Liver (tissue), 9 donors: Measurements from ENCODE around the gene TBC1D9. TPM values are rescaled to one million over a fixed set of nuclear protein-coding genes. Genes with fewer than 3 reads are reported as not detected.

Experiments
- DNase-seq: peaks from one replicate; pipeline ENCODE4 v3.0.0-alpha.2; 2017; ENCODE audit warnings: low spot score
- H3K27ac ChIP-seq, 2 donors: one replicate each; pipeline ENCODE4 v1.7.0; 2013; ENCODE audit warnings: inconsistent platforms in 2 of 2, low read length in 2 of 2, control low read depth in 1 of 2, low read depth in 1 of 2, mild to moderate bottlenecking in 1 of 2
- H3K27me3 ChIP-seq, 4 donors: one replicate each; pipeline versions ENCODE4 v1.6.1 to v1.7.0; 2013; ENCODE audit warnings: low read length in 3 of 4, inconsistent platforms in 1 of 4, mild to moderate bottlenecking in 1 of 4, moderate library complexity in 1 of 4; ENCODE audit not compliant: control insufficient read depth in 4 of 4, insufficient read depth in 4 of 4
- H3K36me3 ChIP-seq, 4 donors: one replicate each; pipeline versions ENCODE4 v1.6.1 to v1.7.0; 2013; ENCODE audit warnings: low read length in 3 of 4, mild to moderate bottlenecking in 3 of 4, low read depth in 1 of 4, moderate library complexity in 1 of 4; ENCODE audit not compliant: control insufficient read depth in 4 of 4, insufficient read depth in 3 of 4
- H3K4me1 ChIP-seq, 4 donors: one replicate each; pipeline versions ENCODE4 v1.6.1 to v1.7.0; 2013; ENCODE audit warnings: low read length in 3 of 4, mild to moderate bottlenecking in 3 of 4, moderate library complexity in 1 of 4; ENCODE audit not compliant: control insufficient read depth in 4 of 4, insufficient read depth in 4 of 4
- H3K4me3 ChIP-seq, 3 donors: one replicate each; pipeline versions ENCODE4 v1.6.1 to v1.7.0; 2013; ENCODE audit warnings: low read length in 3 of 3, control low read depth in 1 of 3, low read depth in 1 of 3, mild to moderate bottlenecking in 1 of 3
- H3K9ac ChIP-seq, 2 donors: one replicate each; pipeline ENCODE4 v1.7.0; 2013; ENCODE audit warnings: low read length in 2 of 2, mild to moderate bottlenecking in 2 of 2, moderate library complexity in 2 of 2, control low read depth in 1 of 2, low read depth in 1 of 2
- H3K9me3 ChIP-seq, 4 donors: one replicate each; pipeline versions ENCODE4 v1.6.1 to v1.7.0; 2013; ENCODE audit warnings: low read length in 3 of 4; ENCODE audit not compliant: control insufficient read depth in 4 of 4
- CTCF ChIP-seq: fragments of 150-350 bp; IDR thresholded peaks from 2 replicates; pipeline ENCODE4 v1.5.1; 2017; ENCODE audit warnings: improper control_type of control experiment, low read depth, low read length; ENCODE audit not compliant: missing input control
- EGR1 ChIP-seq, 2 donors: IDR thresholded peaks; 2 replicates each; pipeline ENCODE4 v1.6.1; 2016 to 2018; ENCODE audit warnings: antibody characterized with exemption in 2 of 2, low read depth in 2 of 2
- FOXA1 ChIP-seq: IDR thresholded peaks from 2 replicates; pipeline ENCODE4 v1.6.1; 2016; ENCODE audit warnings: antibody characterized with exemption
- FOXA2 ChIP-seq: IDR thresholded peaks from 2 replicates; pipeline ENCODE4 v1.6.1; 2016; ENCODE audit warnings: antibody characterized with exemption
- GABPA ChIP-seq, 2 donors: IDR thresholded peaks in 1 of 2; conservative IDR thresholded peaks in 1 of 2; 2 replicates each; pipeline ENCODE4 v1.6.1; 2016; ENCODE audit warnings: antibody characterized with exemption in 2 of 2, mild to moderate bottlenecking in 1 of 2, moderate library complexity in 1 of 2
- HNF4A ChIP-seq, 2 donors: conservative IDR thresholded peaks; 2 replicates each; pipeline ENCODE4 v1.6.1; 2016; ENCODE audit warnings: antibody characterized with exemption in 2 of 2, mild to moderate bottlenecking in 2 of 2
- HNF4G ChIP-seq: IDR thresholded peaks from 2 replicates; pipeline ENCODE4 v1.6.1; 2016; ENCODE audit warnings: antibody characterized with exemption
- JUND ChIP-seq, 2 donors: IDR thresholded peaks; 2 replicates each; pipeline ENCODE4 v1.6.1; 2016; ENCODE audit warnings: antibody characterized with exemption in 2 of 2
- SP1 ChIP-seq: IDR thresholded peaks from 2 replicates; pipeline ENCODE4 v1.6.1; 2018; ENCODE audit warnings: antibody characterized with exemption, mild to moderate bottlenecking
- TAF1 ChIP-seq: conservative IDR thresholded peaks from 2 replicates; pipeline ENCODE4 v1.6.1; 2016; ENCODE audit warnings: antibody characterized with exemption, mild to moderate bottlenecking
- YY1 ChIP-seq: IDR thresholded peaks from 2 replicates; pipeline ENCODE4 v1.6.1; 2016; ENCODE audit warnings: antibody characterized with exemption, mild to moderate bottlenecking
- WGBS: extraction: QIAGEN DNeasy Blood & Tissue Kit; methylation state at CpG from one replicate; pipeline ENCODE4 v1.1.7; 2013; 5-methylcytosine and 5-hydroxymethylcytosine counted together
- polyA plus RNA-seq, 2 donors: library from polyadenylated mRNA; stranded (reverse) in 1 of 2; unstranded in 1 of 2; fragments of 200-250 nt in 1 of 2; fragments of >200 nt in 1 of 2; fragmentation: Nextera tagmentation in 1 of 2; extraction: Ambion mirVana in 1 of 2; gene quantifications; one replicate each; pipeline versions ENCODE4 v1.2.1 to v1.2.3, GENCODE V29; 2013 to 2015
- total RNA-seq, 2 donors: library from RNA; depleted of rRNA; stranded (reverse); fragments of >200 nt; gene quantifications; one replicate each; pipeline ENCODE4 v1.2.3, GENCODE V29; 2014
- TF ChIP-seq, protein P1 (sequence below): IDR thresholded peaks from 2 replicates; pipeline ENCODE4 v1.6.1; 2016; ENCODE audit warnings: antibody characterized with exemption
- TF ChIP-seq, protein P2 (sequence below): IDR thresholded peaks from 2 replicates; pipeline ENCODE4 v1.6.1; 2016; ENCODE audit warnings: antibody characterized with exemption
- TF ChIP-seq, protein P3 (sequence below): IDR thresholded peaks from 2 replicates; pipeline ENCODE4 v1.6.1; 2016; ENCODE audit warnings: antibody characterized with exemption
- TF ChIP-seq, protein P4 (sequence below): IDR thresholded peaks from 2 replicates; pipeline ENCODE4 v1.6.1; 2016; ENCODE audit warnings: antibody characterized with exemption, mild to moderate bottlenecking
- donor health status: healthy.
- donor health status: healthy.
- donor health status: healthy.
- donor health status: healthy.
- donor health status: healthy.

Gene TBC1D9
- total and polyA plus RNA-seq, 4 donors, result 1.4 to 8.5 (median 6.3) TPM

- H3K9me3 ChIP-seq, result no peaks in the 10 kb centered on the region
These were observed 51.2 kb downstream of the TBC1D9 start for GRCh38 chr4:140704964-140705363.

More at GRCh38 chr4:140704964-140705363, 51.2 kb downstream of the TBC1D9 start:
- TF ChIP-seq SP1 (no peak), FOXA1 (no peak), HNF4A (conservative IDR thresholded peaks at IDR 0.05) (no peak), EGR1 (IDR thresholded peaks at IDR 0.05; ENCODE audit: low read depth in 2 of 2) (no peak), FOXA2 (no peak), GABPA (IDR thresholded peaks at IDR 0.05 in 1 of 2, conservative IDR thresholded peaks at IDR 0.05 in 1 of 2) (no peak), HNF4G (no peak), JUND (IDR thresholded peaks at IDR 0.05) (no peak), YY1 (no peak), TAF1 (no peak), CTCF (no peak)
- TF ChIP-seq, protein P1, sequence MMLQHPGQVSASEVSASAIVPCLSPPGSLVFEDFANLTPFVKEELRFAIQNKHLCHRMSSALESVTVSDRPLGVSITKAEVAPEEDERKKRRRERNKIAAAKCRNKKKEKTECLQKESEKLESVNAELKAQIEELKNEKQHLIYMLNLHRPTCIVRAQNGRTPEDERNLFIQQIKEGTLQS, result no peak
- TF ChIP-seq, protein P2, sequence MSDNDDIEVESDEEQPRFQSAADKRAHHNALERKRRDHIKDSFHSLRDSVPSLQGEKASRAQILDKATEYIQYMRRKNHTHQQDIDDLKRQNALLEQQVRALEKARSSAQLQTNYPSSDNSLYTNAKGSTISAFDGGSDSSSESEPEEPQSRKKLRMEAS, result no peak
- TF ChIP-seq, protein P3, sequence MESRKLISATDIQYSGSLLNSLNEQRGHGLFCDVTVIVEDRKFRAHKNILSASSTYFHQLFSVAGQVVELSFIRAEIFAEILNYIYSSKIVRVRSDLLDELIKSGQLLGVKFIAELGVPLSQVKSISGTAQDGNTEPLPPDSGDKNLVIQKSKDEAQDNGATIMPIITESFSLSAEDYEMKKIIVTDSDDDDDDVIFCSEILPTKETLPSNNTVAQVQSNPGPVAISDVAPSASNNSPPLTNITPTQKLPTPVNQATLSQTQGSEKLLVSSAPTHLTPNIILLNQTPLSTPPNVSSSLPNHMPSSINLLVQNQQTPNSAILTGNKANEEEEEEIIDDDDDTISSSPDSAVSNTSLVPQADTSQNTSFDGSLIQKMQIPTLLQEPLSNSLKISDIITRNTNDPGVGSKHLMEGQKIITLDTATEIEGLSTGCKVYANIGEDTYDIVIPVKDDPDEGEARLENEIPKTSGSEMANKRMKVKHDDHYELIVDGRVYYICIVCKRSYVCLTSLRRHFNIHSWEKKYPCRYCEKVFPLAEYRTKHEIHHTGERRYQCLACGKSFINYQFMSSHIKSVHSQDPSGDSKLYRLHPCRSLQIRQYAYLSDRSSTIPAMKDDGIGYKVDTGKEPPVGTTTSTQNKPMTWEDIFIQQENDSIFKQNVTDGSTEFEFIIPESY, result no peak
- TF ChIP-seq, protein P4, sequence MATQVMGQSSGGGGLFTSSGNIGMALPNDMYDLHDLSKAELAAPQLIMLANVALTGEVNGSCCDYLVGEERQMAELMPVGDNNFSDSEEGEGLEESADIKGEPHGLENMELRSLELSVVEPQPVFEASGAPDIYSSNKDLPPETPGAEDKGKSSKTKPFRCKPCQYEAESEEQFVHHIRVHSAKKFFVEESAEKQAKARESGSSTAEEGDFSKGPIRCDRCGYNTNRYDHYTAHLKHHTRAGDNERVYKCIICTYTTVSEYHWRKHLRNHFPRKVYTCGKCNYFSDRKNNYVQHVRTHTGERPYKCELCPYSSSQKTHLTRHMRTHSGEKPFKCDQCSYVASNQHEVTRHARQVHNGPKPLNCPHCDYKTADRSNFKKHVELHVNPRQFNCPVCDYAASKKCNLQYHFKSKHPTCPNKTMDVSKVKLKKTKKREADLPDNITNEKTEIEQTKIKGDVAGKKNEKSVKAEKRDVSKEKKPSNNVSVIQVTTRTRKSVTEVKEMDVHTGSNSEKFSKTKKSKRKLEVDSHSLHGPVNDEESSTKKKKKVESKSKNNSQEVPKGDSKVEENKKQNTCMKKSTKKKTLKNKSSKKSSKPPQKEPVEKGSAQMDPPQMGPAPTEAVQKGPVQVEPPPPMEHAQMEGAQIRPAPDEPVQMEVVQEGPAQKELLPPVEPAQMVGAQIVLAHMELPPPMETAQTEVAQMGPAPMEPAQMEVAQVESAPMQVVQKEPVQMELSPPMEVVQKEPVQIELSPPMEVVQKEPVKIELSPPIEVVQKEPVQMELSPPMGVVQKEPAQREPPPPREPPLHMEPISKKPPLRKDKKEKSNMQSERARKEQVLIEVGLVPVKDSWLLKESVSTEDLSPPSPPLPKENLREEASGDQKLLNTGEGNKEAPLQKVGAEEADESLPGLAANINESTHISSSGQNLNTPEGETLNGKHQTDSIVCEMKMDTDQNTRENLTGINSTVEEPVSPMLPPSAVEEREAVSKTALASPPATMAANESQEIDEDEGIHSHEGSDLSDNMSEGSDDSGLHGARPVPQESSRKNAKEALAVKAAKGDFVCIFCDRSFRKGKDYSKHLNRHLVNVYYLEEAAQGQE, result no peak
- H3K36me3 ChIP-seq, result no peaks in the 10 kb centered on the region
- no peak overlapping the region for H3K9ac ChIP-seq
- no peak overlapping the region for H3K4me3 ChIP-seq
- no peaks in the 10 kb centered on the region for H3K27me3 ChIP-seq
- 93% methylated on average over 2 of the region's 2 CpGs for WGBS
- peaks cover 3 to 8% (median 5%) of the 10 kb centered on the region in 4 donors for H3K4me1 ChIP-seq
- no peak overlapping the region for H3K27ac ChIP-seq
- no peak for DNase-seq
